Mononuclear cell (primary cell): ENCODE results near the gene COL6A1. TPM values are rescaled to one million over a fixed set of nuclear protein-coding genes. Genes with fewer than 3 reads are reported as not detected.

Experiments
- H3K27me3 ChIP-seq: 2 replicates; pipeline ENCODE4 v1.6.0; 2011; ENCODE audit warnings: low read length, control low read depth; ENCODE audit not compliant: insufficient read depth
- H3K4me1 ChIP-seq: 2 replicates; pipeline ENCODE4 v1.5.1; 2011; ENCODE audit warnings: mild to moderate bottlenecking, low read length, control low read depth; ENCODE audit not compliant: insufficient read depth
- H3K4me3 ChIP-seq: 2 replicates; pipeline ENCODE4 v1.5.1; 2011; ENCODE audit warnings: mild to moderate bottlenecking, low read length, moderate library complexity
- H3K9me3 ChIP-seq: 2 replicates; pipeline ENCODE4 v1.5.1; 2011; ENCODE audit warnings: low read depth, mild to moderate bottlenecking, control low read depth, low read length
- total RNA-seq: library from RNA; depleted of rRNA; stranded (reverse); fragments of >200 nt; gene quantifications from one replicate; pipeline ENCODE4 v1.2.3, GENCODE V29; 2012

The COL6A1 gene
- total RNA-seq, 1 donor, result 1.4 TPM

GRCh38 chr21:45989355-45990048 lies 7.9 kb downstream of the COL6A1 start:
- Histone ChIP-seq H3K9me3 (no peaks in the 10 kb centered on the region), H3K27me3 (no peaks in the 10 kb centered on the region), H3K4me1 (no peaks in the 10 kb centered on the region), H3K4me3 (no peak overlapping the region)

- no peaks in the 10 kb centered on the region for H3K27me3 ChIP-seq
- H3K9me3 ChIP-seq, result no peaks in the 10 kb centered on the region
- no peak overlapping the region for H3K4me3 ChIP-seq
- no peaks in the 10 kb centered on the region for H3K4me1 ChIP-seq
These were observed 8.6 kb downstream of the COL6A1 start for GRCh38 chr21:45990049-45990711.

GRCh38 chr21:45990741-45991605 lies 9.4 kb downstream of the COL6A1 start:
- Histone ChIP-seq H3K4me3 (no peak overlapping the region), H3K9me3 (no peaks in the 10 kb centered on the region), H3K4me1 (no peaks in the 10 kb centered on the region), H3K27me3 (no peaks in the 10 kb centered on the region)

GRCh38 chr21:45991606-45992300 lies 10.2 kb downstream of the COL6A1 start:
- Histone ChIP-seq H3K4me1 (no peaks in the 10 kb centered on the region), H3K4me3 (no peak overlapping the region), H3K27me3 (no peaks in the 10 kb centered on the region), H3K9me3 (no peaks in the 10 kb centered on the region)

GRCh38 chr21:45992301-45993209 lies 11.0 kb downstream of the COL6A1 start:
- no peaks in the 10 kb centered on the region for H3K4me1 ChIP-seq
- no peaks in the 10 kb centered on the region for H3K9me3 ChIP-seq
- no peak overlapping the region for H3K4me3 ChIP-seq
- H3K27me3 ChIP-seq, result no peaks in the 10 kb centered on the region

GRCh38 chr21:45993210-45994085 lies 11.9 kb downstream of the COL6A1 start:
- Histone ChIP-seq H3K27me3 (no peaks in the 10 kb centered on the region), H3K9me3 (no peaks in the 10 kb centered on the region), H3K4me3 (no peak overlapping the region), H3K4me1 (no peaks in the 10 kb centered on the region)

- no peaks in the 10 kb centered on the region for H3K9me3 ChIP-seq
- no peak overlapping the region for H3K4me3 ChIP-seq
- no peaks in the 10 kb centered on the region for H3K27me3 ChIP-seq
- no peaks in the 10 kb centered on the region for H3K4me1 ChIP-seq
These were observed 12.6 kb downstream of the COL6A1 start for GRCh38 chr21:45994086-45994661.

GRCh38 chr21:45994759-45995685 lies 13.5 kb downstream of the COL6A1 start:
- H3K4me1 ChIP-seq, result no peaks in the 10 kb centered on the region
- no peak overlapping the region for H3K4me3 ChIP-seq
- H3K27me3 ChIP-seq, result no peaks in the 10 kb centered on the region

GRCh38 chr21:45995686-45996179 lies 14.2 kb downstream of the COL6A1 start:
- Histone ChIP-seq H3K9me3 (no peaks in the 10 kb centered on the region), H3K4me1 (no peaks in the 10 kb centered on the region), H3K27me3 (no peaks in the 10 kb centered on the region), H3K4me3 (no peak overlapping the region)

More at GRCh38 chr21:45994759-45995685, 13.5 kb downstream of the COL6A1 start:
- H3K9me3 ChIP-seq, result no peaks in the 10 kb centered on the region

GRCh38 chr21:45996311-45997204 lies 15.0 kb downstream of the COL6A1 start:
- no peaks in the 10 kb centered on the region for H3K4me1 ChIP-seq
- H3K9me3 ChIP-seq, result no peaks in the 10 kb centered on the region
- H3K27me3 ChIP-seq, result no peaks in the 10 kb centered on the region
- H3K4me3 ChIP-seq, result no peak overlapping the region

- no peaks in the 10 kb centered on the region for H3K9me3 ChIP-seq
- no peak overlapping the region for H3K4me3 ChIP-seq
- H3K27me3 ChIP-seq, result no peaks in the 10 kb centered on the region
- H3K4me1 ChIP-seq, result no peaks in the 10 kb centered on the region
These were observed 15.6 kb downstream of the COL6A1 start for GRCh38 chr21:45997205-45997494.
